Bone marrow (tissue), 2 donors: ENCODE measurements around the gene KLHL25.
"Not testable (repeated sequence)": the region's sequence is repeated elsewhere in the genome, so short reads cannot be mapped to it uniquely, and the experiment has no call there.

ENCODE experiments used
- DNase-seq, 2 donors: peaks; one replicate each; lab custom pipeline; 2025; lab: John Stamatoyannopoulos, UW

Gene KLHL25

GRCh38 chr15:85794598-85795336 is at the start of gene KLHL25:
Gene KLHL25, minus strand, starts transcription at chr15:85794925. Its CDS starts 25,115 bp downstream, at chr15:85769810.
- peak; percentile 56 to 90 for DNase-seq

- DNase-seq = no peak
These were observed 46.1 kb upstream of the KLHL25 start for GRCh38 chr15:85840802-85841152.

- peak; percentile 46 to 75 for DNase-seq
These were observed 45.5 kb upstream of the KLHL25 start for GRCh38 chr15:85840079-85840801.

- no peak for DNase-seq
These were observed 44.9 kb upstream of the KLHL25 start for GRCh38 chr15:85839643-85840042.

- DNase-seq = no peak
These were observed 43.9 kb upstream of the KLHL25 start for GRCh38 chr15:85838655-85839054.

- DNase-seq = no peak
These were observed 43.2 kb upstream of the KLHL25 start for GRCh38 chr15:85837881-85838280.

- no peak for DNase-seq
These were observed 42.3 kb upstream of the KLHL25 start for GRCh38 chr15:85837011-85837433.

- no peak for DNase-seq
These were observed 39.9 kb upstream of the KLHL25 start for GRCh38 chr15:85834651-85835050.

GRCh38 chr15:85832394-85832793 is 37.7 kb upstream of the KLHL25 start:
- DNase-seq = peak in 1 of 2 donors; percentile 4

- no peak for DNase-seq
These were observed 36.8 kb upstream of the KLHL25 start for GRCh38 chr15:85831415-85832113.

- not testable (repeated sequence) for DNase-seq
These were observed 35.0 kb upstream of the KLHL25 start for GRCh38 chr15:85829754-85830153.

- DNase-seq = no peak
These were observed 34.1 kb upstream of the KLHL25 start for GRCh38 chr15:85828874-85829273.

- DNase-seq = no peak
These were observed 33.4 kb upstream of the KLHL25 start for GRCh38 chr15:85828126-85828525.

- DNase-seq = no peak
These were observed 32.2 kb upstream of the KLHL25 start for GRCh38 chr15:85826756-85827515.

- DNase-seq = no peak
These were observed 31.0 kb upstream of the KLHL25 start for GRCh38 chr15:85825719-85826118.

- no peak for DNase-seq
These were observed 30.4 kb upstream of the KLHL25 start for GRCh38 chr15:85825118-85825517.

GRCh38 chr15:85821545-85821944 is 26.8 kb upstream of the KLHL25 start:
- DNase-seq = no peak

GRCh38 chr15:85819938-85820337 is 25.2 kb upstream of the KLHL25 start:
- DNase-seq = no peak

GRCh38 chr15:85813234-85813633 is 18.5 kb upstream of the KLHL25 start:
- no peak for DNase-seq

GRCh38 chr15:85810075-85810474 is 15.3 kb upstream of the KLHL25 start:
- DNase-seq = no peak

GRCh38 chr15:85805420-85805819 is 10.7 kb upstream of the KLHL25 start:
- no peak for DNase-seq
